Measurements from ENCODE around the gene RALB.

The RALB gene

DNA sequence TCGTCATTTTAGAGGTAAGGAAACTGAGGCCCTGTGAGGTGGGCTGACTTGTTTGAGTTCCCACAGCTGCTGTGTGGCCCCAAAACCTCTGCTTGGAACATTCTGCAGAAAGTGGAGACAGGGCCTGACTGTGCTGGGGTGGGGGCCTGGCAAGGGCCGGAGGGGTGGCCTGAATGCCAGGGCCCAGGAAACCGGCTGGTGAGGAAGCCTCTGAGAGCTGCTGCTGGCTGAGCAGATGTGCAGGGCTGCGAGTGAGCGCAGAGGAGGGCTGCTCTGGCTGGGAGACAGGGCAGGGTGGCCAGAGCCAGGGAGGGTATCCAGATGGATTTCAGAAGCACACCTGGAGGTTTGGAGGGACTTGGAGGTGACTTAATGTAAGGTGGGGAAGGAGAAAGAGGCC, 63.4 kb downstream of the RALB start:
- TF ChIP-seq, protein P1, sequence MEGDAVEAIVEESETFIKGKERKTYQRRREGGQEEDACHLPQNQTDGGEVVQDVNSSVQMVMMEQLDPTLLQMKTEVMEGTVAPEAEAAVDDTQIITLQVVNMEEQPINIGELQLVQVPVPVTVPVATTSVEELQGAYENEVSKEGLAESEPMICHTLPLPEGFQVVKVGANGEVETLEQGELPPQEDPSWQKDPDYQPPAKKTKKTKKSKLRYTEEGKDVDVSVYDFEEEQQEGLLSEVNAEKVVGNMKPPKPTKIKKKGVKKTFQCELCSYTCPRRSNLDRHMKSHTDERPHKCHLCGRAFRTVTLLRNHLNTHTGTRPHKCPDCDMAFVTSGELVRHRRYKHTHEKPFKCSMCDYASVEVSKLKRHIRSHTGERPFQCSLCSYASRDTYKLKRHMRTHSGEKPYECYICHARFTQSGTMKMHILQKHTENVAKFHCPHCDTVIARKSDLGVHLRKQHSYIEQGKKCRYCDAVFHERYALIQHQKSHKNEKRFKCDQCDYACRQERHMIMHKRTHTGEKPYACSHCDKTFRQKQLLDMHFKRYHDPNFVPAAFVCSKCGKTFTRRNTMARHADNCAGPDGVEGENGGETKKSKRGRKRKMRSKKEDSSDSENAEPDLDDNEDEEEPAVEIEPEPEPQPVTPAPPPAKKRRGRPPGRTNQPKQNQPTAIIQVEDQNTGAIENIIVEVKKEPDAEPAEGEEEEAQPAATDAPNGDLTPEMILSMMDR (IDR thresholded peaks at IDR 0.05; ENCODE audit: insufficient read depth, low read length, poor library complexity, severe bottlenecking): no peak
- Histone ChIP-seq H3K36me3 (ENCODE audit: control insufficient read depth, insufficient read depth, low read length) (no peaks in the 10 kb centered on the region), H3K4me3 (replicated peaks; ENCODE audit: low read depth, low read length) (no peak overlapping the region), H3K27me3 (replicated peaks; ENCODE audit: control insufficient read depth, insufficient read depth, low read length) (no peaks in the 10 kb centered on the region; the same call in 1 of the 2 replicates)
- no peak for DNase-seq (ENCODE audit: extremely low read depth, insufficient read length)

DNA sequence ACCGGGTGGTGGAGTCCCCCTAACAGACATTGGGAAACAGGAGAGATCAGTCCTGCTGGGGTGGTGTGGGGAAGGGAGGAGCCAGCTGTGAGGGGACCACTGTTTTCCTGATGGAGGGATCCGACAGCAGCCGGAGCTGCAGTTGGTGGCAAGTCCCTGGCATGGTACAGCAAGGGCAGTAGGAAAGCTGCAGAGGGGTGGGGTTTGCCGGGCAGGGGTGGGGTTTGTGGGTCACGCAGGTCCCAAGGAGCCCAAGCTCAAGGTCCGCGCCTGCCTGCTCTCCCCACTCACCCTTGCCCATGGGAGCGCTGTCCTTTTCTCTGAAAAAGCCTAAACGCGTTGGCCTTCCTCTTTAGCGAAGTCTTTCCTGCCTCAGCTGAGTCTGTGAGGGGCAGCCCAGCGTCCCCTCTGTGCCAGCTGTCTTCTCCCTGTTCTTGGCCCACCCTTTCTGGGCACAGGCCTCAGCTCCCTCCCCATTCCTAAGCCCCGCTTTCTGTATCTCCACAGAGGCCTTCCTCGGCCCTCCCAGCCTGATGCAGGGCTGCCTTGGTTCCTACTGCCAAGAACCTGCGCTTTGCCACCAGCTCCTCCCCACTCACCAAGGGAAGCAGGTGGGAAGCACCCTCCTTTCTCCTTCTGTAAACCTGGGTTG, 64.0 kb downstream of the RALB start:
- Histone ChIP-seq H3K36me3 (ENCODE audit: control insufficient read depth, insufficient read depth, low read length) (no peaks in the 10 kb centered on the region), H3K4me3 (replicated peaks; ENCODE audit: low read depth, low read length) (no peak overlapping the region), H3K27me3 (replicated peaks; ENCODE audit: control insufficient read depth, insufficient read depth, low read length) (no peaks in the 10 kb centered on the region; the same call in 1 of the 2 replicates)
- TF ChIP-seq, protein P1 (IDR thresholded peaks at IDR 0.05; ENCODE audit: insufficient read depth, low read length, poor library complexity, severe bottlenecking): no peak
- DNase-seq (ENCODE audit: extremely low read depth, insufficient read length): no peak

DNA sequence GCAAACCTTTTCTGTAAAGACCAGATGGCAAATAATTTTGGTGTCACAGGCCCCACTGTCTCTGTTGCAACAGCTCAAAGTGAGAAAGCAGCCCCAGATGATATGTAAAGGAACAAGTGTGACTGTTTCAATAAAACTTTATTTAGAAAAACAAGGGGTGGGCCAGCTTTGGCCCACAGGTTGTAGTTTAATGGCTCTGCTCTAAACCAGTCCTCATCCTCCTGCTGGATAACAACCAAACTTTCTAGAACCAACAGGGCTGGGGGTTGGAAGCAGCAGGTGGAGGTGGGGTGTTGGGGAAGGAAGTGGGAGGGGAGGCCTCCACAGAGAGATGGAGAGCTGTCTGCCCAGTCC, 64.5 kb downstream of the RALB start:
- DNase-seq (ENCODE audit: extremely low read depth, insufficient read length): no peak
- TF ChIP-seq, protein P1 (IDR thresholded peaks at IDR 0.05; ENCODE audit: insufficient read depth, low read length, poor library complexity, severe bottlenecking): no peak
- Histone ChIP-seq H3K4me3 (replicated peaks; ENCODE audit: low read depth, low read length) (no peak overlapping the region), H3K36me3 (ENCODE audit: control insufficient read depth, insufficient read depth, low read length) (no peaks in the 10 kb centered on the region), H3K27me3 (replicated peaks; ENCODE audit: control insufficient read depth, insufficient read depth, low read length) (no peaks in the 10 kb centered on the region; the same call in 1 of the 2 replicates)

DNA sequence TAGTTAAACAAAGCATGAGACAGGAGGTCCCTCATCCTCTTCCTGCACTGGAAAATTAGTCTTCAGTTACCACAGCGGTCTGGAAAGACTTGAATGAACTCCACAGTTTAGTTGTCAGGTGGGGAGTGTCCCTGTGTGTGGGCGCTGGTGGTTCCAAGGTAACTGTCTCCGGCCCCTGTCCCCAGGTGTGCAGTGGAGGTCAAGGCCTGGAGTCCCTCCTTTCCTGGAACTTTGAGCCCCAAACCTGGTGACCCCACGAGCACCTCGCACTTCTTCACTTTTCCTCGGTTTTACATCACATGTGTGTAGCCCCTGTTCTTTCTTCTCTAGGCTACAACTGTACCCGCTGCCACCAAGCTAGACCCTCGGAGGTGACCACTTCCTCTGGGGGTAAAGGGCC, 65.3 kb downstream of the RALB start:
- H3K27me3 ChIP-seq (replicated peaks; ENCODE audit: control insufficient read depth, insufficient read depth, low read length): no peaks in the 10 kb centered on the region; the same call in 1 of the 2 replicates
- no peak overlapping the region for H3K4me3 ChIP-seq (replicated peaks; ENCODE audit: low read depth, low read length)
- DNase-seq (ENCODE audit: extremely low read depth, insufficient read length): no peak
- TF ChIP-seq, protein P1 (IDR thresholded peaks at IDR 0.05; ENCODE audit: insufficient read depth, low read length, poor library complexity, severe bottlenecking): no peak
- H3K36me3 ChIP-seq (ENCODE audit: control insufficient read depth, insufficient read depth, low read length): no peaks in the 10 kb centered on the region

DNA sequence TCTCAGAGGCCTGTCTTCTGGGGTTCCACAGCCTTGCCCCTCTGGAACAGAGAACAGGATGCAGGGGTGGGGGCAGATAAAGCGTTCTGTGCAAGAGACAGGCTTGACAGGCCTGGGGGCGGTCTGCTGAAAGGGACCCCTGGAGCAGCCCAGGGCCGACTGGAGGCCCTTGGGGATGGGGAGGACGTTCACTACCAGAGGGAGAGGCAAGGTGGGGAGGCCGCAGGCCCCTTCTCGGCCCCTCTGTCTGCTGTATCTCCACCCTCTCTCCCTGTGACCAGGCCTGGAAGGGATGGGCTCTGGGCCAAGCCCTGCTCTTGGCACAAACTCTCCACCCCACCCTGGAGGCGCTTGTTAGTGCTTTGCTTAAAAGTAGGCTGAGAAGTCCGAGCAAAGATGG, 66.0 kb downstream of the RALB start:
- no peak overlapping the region for H3K4me3 ChIP-seq (replicated peaks; ENCODE audit: low read depth, low read length)
- TF ChIP-seq, protein P1 (IDR thresholded peaks at IDR 0.05; ENCODE audit: insufficient read depth, low read length, poor library complexity, severe bottlenecking): no peak
- no peaks in the 10 kb centered on the region for H3K36me3 ChIP-seq (ENCODE audit: control insufficient read depth, insufficient read depth, low read length)
- H3K27me3 ChIP-seq (replicated peaks; ENCODE audit: control insufficient read depth, insufficient read depth, low read length): no peaks in the 10 kb centered on the region; the same call in 1 of the 2 replicates
- no peak for DNase-seq (ENCODE audit: extremely low read depth, insufficient read length)

DNA sequence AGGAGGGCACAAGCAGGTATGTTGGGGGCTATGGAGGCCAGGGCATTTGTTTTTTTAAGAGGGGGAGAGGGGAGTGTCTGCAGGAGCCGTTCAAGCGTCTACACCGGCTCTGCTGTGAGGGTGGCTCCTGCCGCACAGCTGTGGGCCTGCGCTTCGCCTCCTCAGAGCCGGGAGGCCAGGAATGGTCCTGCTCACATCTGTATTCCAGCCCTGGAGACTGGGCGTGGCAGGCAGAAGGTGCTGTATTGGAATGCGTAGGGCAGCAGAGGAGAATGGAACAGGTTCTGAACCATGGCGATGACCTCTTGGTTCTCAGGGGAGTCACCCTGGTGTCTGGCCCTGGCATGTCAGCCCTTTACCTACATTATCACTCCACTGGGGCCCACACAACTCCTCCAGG, 66.5 kb downstream of the RALB start:
- DNase-seq (ENCODE audit: extremely low read depth, insufficient read length): no peak
- no peaks in the 10 kb centered on the region; the same call in 1 of the 2 replicates for H3K27me3 ChIP-seq (replicated peaks; ENCODE audit: control insufficient read depth, insufficient read depth, low read length)
- TF ChIP-seq, protein P1 (IDR thresholded peaks at IDR 0.05; ENCODE audit: insufficient read depth, low read length, poor library complexity, severe bottlenecking): no peak

More for the DNA sequence above, 66.5 kb downstream of the RALB start:
- Histone ChIP-seq H3K36me3 (ENCODE audit: control insufficient read depth, insufficient read depth, low read length) (no peaks in the 10 kb centered on the region), H3K4me3 (replicated peaks; ENCODE audit: low read depth, low read length) (no peak overlapping the region)
